Activated T-cell treated with anti-CD3 and anti-CD28 coated beads for 48 hours (primary cell): Measurements from ENCODE around the gene TSR2.
"Not testable (repeated sequence)": the region's sequence is repeated elsewhere in the genome, so short reads cannot be mapped to it uniquely, and the experiment has no call there.

ENCODE experiments used
- DNase-seq: peaks from one replicate; pipeline ENCODE4 v3.0.0-alpha.2; 2020; ENCODE audit warnings: low read depth

The TSR2 gene

GRCh38 chrX:54473993-54474859 is 34.0 kb downstream of the TSR2 start:
- DNase-seq = no peak

GRCh38 chrX:54479136-54480111 is 39.2 kb downstream of the TSR2 start:
- DNase-seq = no peak

GRCh38 chrX:54482839-54483593 is 42.8 kb downstream of the TSR2 start:
- DNase-seq = no peak

- no peak for DNase-seq
These were observed 43.7 kb downstream of the TSR2 start for GRCh38 chrX:54483946-54484345.

- DNase-seq = no peak
These were observed 44.5 kb downstream of the TSR2 start for GRCh38 chrX:54484666-54485065.

GRCh38 chrX:54489819-54490218 is 49.6 kb downstream of the TSR2 start:
- not testable (repeated sequence) for DNase-seq

- no peak for DNase-seq
These were observed 52.1 kb downstream of the TSR2 start for GRCh38 chrX:54492340-54492739.

GRCh38 chrX:54494166-54494988 is 54.2 kb downstream of the TSR2 start:
- DNase-seq = no peak
